SK-N-SH (cell line): ENCODE data around the gene KLC4. TPM values are rescaled to one million over a fixed set of nuclear protein-coding genes. Genes with fewer than 3 reads are reported as not detected.
A peak's percentile ranks its signal among the peaks of the same experiment; 100 is the strongest.

Experiments
- CTCF ChIA-PET: fragments of 300-600, 350-600 bp; formaldehyde crosslinking; extraction: SDS; loops from one replicate; lab custom pipeline; 2021; lab: Yijun Ruan, JAX
- POLR2A ChIA-PET: fragments of 350-600 bp; sonication (Branson Sonifier 250); formaldehyde crosslinking; extraction: SDS; loops from one replicate; lab custom pipeline; 2020; ENCODE audit warnings: antibody characterized with exemption, inconsistent platforms; lab: Yijun Ruan, JAX
- DNase-seq: peaks from one replicate; pipeline ENCODE4 v3.0.0; 2012
- H2AFZ ChIP-seq: fragments of 200-600 bp; sonication (generic); 2 replicates; pipeline ENCODE4 v1.8.1; 2016; ENCODE audit warnings: antibody characterized with exemption, mild to moderate bottlenecking, low read depth
- H3F3A ChIP-seq: fragments of 200-600 bp; sonication (generic); replicated peaks from 2 replicates; pipeline ENCODE3; 2016; ENCODE audit warnings: antibody characterized with exemption, mild to moderate bottlenecking; ENCODE audit not compliant: insufficient read depth
- H3K27ac ChIP-seq, 2 experiments: fragments of 200-500 bp in 1 of 2; fragments of 200-600 bp in 1 of 2; sonication (Bioruptor generic) in 1 of 2; sonication (generic), shearing (Covaris generic) in 1 of 2; 2 replicates each; pipeline versions ENCODE4 v1.5.1 to v1.6.1; 2014 to 2016; ENCODE audit warnings: low read depth in 2 of 2, inconsistent platforms in 1 of 2, low read length in 1 of 2, mild to moderate bottlenecking in 1 of 2, mixed read lengths in 1 of 2
- H3K27me3 ChIP-seq: fragments of 200-600 bp; sonication (generic), shearing (Covaris generic); 2 replicates; pipeline ENCODE4 v1.6.1; 2016; ENCODE audit warnings: mixed run types; ENCODE audit not compliant: insufficient read depth
- H3K36me3 ChIP-seq, 2 experiments: fragments of 200-500 bp in 1 of 2; fragments of 200-600 bp in 1 of 2; sonication (Bioruptor generic) in 1 of 2; sonication (generic) in 1 of 2; replicated peaks in 1 of 2; 2 replicates each; pipeline versions ENCODE3 to v1.5.1; 2014 to 2016; ENCODE audit warnings: low read length in 1 of 2, mild to moderate bottlenecking in 1 of 2; ENCODE audit not compliant: insufficient read depth in 2 of 2, control insufficient read depth in 1 of 2
- H3K4me1 ChIP-seq, 2 experiments: fragments of 200-500 bp in 1 of 2; fragments of 200-600 bp in 1 of 2; sonication (Bioruptor generic) in 1 of 2; sonication (generic), shearing (Covaris generic) in 1 of 2; 2 replicates each; pipeline versions ENCODE4 v1.5.1 to v1.6.1; 2014 to 2016; ENCODE audit warnings: low read depth in 1 of 2, low read length in 1 of 2, mixed run types in 1 of 2; ENCODE audit not compliant: insufficient read depth in 2 of 2, control insufficient read depth in 1 of 2
- H3K4me2 ChIP-seq: fragments of 200-600 bp; sonication (generic), shearing (Covaris generic); 2 replicates; pipeline ENCODE4 v1.6.1; 2017; ENCODE audit warnings: mixed run types
- H3K4me3 ChIP-seq, 2 experiments: fragments of 200-500 bp in 1 of 2; fragments of 200-600 bp in 1 of 2; sonication (Bioruptor generic) in 1 of 2; sonication (generic), shearing (Covaris generic) in 1 of 2; 2 replicates each; pipeline versions ENCODE4 v1.5.1 to v1.8.1; 2014 to 2016; ENCODE audit warnings: low read depth in 2 of 2, inconsistent platforms in 1 of 2, low read length in 1 of 2, mild to moderate bottlenecking in 1 of 2, mixed read lengths in 1 of 2, moderate library complexity in 1 of 2
- H3K79me2 ChIP-seq: fragments of 200-600 bp; sonication (generic); 2 replicates; pipeline ENCODE4 v1.8.1; 2017; ENCODE audit warnings: mild to moderate bottlenecking; ENCODE audit not compliant: insufficient read depth
- H3K9ac ChIP-seq: fragments of 200-600 bp; sonication (generic); 2 replicates; pipeline ENCODE4 v1.6.1; 2017; ENCODE audit warnings: mixed run types
- H3K9me2 ChIP-seq: fragments of 200-600 bp; sonication (generic); 2 replicates; pipeline ENCODE4 v1.6.1; 2017; ENCODE audit warnings: mixed run types
- H3K9me3 ChIP-seq: fragments of 200-600 bp; sonication (generic); 2 replicates; pipeline ENCODE4 v1.6.1; 2017; ENCODE audit warnings: mixed run types, mild to moderate bottlenecking, moderate library complexity
- H4K20me1 ChIP-seq: fragments of 200-600 bp; sonication (generic); 2 replicates; pipeline ENCODE4 v1.6.1; 2017; ENCODE audit warnings: mild to moderate bottlenecking, mixed run types; ENCODE audit not compliant: insufficient read depth
- EP300 ChIP-seq, 2 experiments: IDR thresholded peaks; 2 replicates each; pipeline versions ENCODE4 v1.4.0 to v1.6.1; 2012; ENCODE audit warnings: borderline replicate concordance in 1 of 2, low read depth in 1 of 2, low read length in 1 of 2
- FOXM1 ChIP-seq: IDR thresholded peaks from 2 replicates; pipeline ENCODE4 v1.4.0; 2012; ENCODE audit warnings: low read depth, mild to moderate bottlenecking
- GABPA ChIP-seq: IDR thresholded peaks from 2 replicates; pipeline ENCODE4 v1.4.0; 2012; ENCODE audit warnings: low read depth, mild to moderate bottlenecking
- GATA2 ChIP-seq: sonication (generic); formaldehyde crosslinking; IDR thresholded peaks from 2 replicates; pipeline ENCODE4 v1.5.0; 2020; ENCODE audit warnings: mild to moderate bottlenecking, missing genetic modification reagents
- NFIC ChIP-seq: IDR thresholded peaks from 2 replicates; pipeline ENCODE4 v1.4.0; 2012; ENCODE audit warnings: borderline replicate concordance
- NRF1 ChIP-seq: IDR thresholded peaks from 2 replicates; pipeline ENCODE4 v1.6.1; 2012; ENCODE audit warnings: low read depth, mild to moderate bottlenecking, low read length
- POLR2AphosphoS5 ChIP-seq: IDR thresholded peaks from 2 replicates; pipeline ENCODE4 v1.6.1; 2012; ENCODE audit warnings: low read depth, low read length
- RXRA ChIP-seq: IDR thresholded peaks from 2 replicates; pipeline ENCODE4 v1.4.0; 2012; ENCODE audit warnings: low read depth, mild to moderate bottlenecking, borderline replicate concordance
- SIN3A ChIP-seq: IDR thresholded peaks from 2 replicates; pipeline ENCODE4 v1.6.1; 2012; ENCODE audit warnings: low read depth, mild to moderate bottlenecking, low read length, moderate library complexity, borderline replicate concordance
- SMC3 ChIP-seq: IDR thresholded peaks from 2 replicates; pipeline ENCODE4 v1.6.1; 2012; ENCODE audit warnings: low read depth, low read length, improper control_type of control experiment
- YY1 ChIP-seq: IDR thresholded peaks from 2 replicates; pipeline ENCODE4 v1.4.0; 2012; ENCODE audit warnings: low read depth, mild to moderate bottlenecking
- WGBS: methylation state at CpG from one replicate; pipeline ENCODE4 v1.1.6; 2017; ENCODE audit warnings: low lambda C conversion rate; 5-methylcytosine and 5-hydroxymethylcytosine counted together
- polyA plus RNA-seq, 3 experiments: library from polyadenylated mRNA; depleted of rRNA; stranded (reverse); fragments of >200 nt; gene quantifications; 2 replicates each; pipeline ENCODE4 v1.2.3, GENCODE V29; 2012
- TF ChIP-seq, protein P1 (sequence below): fragments of 150-350 bp; IDR thresholded peaks from 2 replicates; pipeline ENCODE4 v1.6.1; 2016; ENCODE audit warnings: mild to moderate bottlenecking, low read depth, low read length
- TF ChIP-seq, protein P2 (sequence below): fragments of 150-350 bp; IDR thresholded peaks from 2 replicates; pipeline ENCODE4 v1.6.1; 2017; ENCODE audit warnings: antibody characterized with exemption, low read length, low read depth, borderline replicate concordance
- TF ChIP-seq, protein P3 (sequence below): IDR thresholded peaks from 2 replicates; pipeline ENCODE4 v1.4.0; 2012; ENCODE audit warnings: low read depth, borderline replicate concordance
- TF ChIP-seq, protein P4 (sequence below): fragments of 200-600 bp; sonication (generic); IDR thresholded peaks from 2 replicates; pipeline ENCODE4 v1.6.1; 2017; ENCODE audit warnings: antibody characterized with exemption, mild to moderate bottlenecking, moderate library complexity

The KLC4 gene
- polyA plus RNA-seq, 1 of the 3 experiments (the other 2 are of a cell fraction): 17.5 TPM

DNA sequence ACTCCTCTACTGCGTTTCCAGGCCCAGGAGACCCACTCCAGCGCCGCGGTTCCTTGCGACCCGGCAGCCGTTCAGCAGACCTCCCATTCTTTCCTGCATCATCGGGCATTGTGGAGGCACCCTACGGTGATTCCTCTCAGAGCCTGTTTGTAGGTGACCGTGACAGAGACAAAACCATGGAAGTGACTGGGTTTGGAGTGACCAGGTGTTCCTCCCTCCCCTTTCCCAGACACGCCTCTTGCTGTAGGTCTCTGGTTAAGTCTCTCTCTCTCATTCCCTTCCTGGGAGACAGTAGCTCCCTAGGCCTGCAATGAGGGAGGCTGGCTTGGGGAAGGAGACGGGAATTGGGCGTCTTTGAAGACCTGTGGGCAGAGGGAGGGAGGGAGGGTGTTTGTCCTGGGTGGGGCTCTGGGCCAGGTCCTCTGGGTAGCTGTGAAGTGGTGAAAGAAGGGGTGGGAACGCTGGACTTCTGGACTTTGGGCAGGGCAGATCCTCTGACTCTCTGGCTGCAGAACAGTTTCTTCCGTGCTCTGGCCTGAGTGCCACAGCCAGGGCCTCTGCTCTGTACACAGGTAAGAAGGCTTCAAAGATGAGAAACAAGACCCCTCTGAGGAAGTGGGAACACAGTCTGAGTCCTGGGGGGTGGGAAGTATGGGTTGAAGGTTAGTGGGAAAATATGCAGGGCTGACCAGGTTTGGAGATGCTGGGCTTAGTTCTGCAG lies 763 bp downstream of the KLC4 start:
- H2AFZ ChIP-seq: peak overlapping the region; percentile 85
- H3K4me1 ChIP-seq: peaks cover 0 to 14% of the 10 kb centered on the region in 2 experiments; a peak in 2 of 4 replicates
- TF ChIP-seq, protein P1, sequence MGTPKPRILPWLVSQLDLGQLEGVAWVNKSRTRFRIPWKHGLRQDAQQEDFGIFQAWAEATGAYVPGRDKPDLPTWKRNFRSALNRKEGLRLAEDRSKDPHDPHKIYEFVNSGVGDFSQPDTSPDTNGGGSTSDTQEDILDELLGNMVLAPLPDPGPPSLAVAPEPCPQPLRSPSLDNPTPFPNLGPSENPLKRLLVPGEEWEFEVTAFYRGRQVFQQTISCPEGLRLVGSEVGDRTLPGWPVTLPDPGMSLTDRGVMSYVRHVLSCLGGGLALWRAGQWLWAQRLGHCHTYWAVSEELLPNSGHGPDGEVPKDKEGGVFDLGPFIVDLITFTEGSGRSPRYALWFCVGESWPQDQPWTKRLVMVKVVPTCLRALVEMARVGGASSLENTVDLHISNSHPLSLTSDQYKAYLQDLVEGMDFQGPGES: no peak
- TF ChIP-seq, protein P2, sequence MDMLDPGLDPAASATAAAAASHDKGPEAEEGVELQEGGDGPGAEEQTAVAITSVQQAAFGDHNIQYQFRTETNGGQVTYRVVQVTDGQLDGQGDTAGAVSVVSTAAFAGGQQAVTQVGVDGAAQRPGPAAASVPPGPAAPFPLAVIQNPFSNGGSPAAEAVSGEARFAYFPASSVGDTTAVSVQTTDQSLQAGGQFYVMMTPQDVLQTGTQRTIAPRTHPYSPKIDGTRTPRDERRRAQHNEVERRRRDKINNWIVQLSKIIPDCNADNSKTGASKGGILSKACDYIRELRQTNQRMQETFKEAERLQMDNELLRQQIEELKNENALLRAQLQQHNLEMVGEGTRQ: no peak
- TF ChIP-seq POLR2AphosphoS5 (no peak), SMC3 (no peak), NFIC (no peak), RXRA (no peak), NRF1 (no peak), EP300 (IDR thresholded peaks at IDR 0.05; ENCODE audit: borderline replicate concordance in 1 of 2, low read depth in 1 of 2, low read length in 1 of 2) (no peak), GATA2 (CRISPR knock-in tag) (no peak), FOXM1 (no peak), SIN3A (no peak), GABPA (no peak), YY1 (no peak)
- TF ChIP-seq, protein P3, sequence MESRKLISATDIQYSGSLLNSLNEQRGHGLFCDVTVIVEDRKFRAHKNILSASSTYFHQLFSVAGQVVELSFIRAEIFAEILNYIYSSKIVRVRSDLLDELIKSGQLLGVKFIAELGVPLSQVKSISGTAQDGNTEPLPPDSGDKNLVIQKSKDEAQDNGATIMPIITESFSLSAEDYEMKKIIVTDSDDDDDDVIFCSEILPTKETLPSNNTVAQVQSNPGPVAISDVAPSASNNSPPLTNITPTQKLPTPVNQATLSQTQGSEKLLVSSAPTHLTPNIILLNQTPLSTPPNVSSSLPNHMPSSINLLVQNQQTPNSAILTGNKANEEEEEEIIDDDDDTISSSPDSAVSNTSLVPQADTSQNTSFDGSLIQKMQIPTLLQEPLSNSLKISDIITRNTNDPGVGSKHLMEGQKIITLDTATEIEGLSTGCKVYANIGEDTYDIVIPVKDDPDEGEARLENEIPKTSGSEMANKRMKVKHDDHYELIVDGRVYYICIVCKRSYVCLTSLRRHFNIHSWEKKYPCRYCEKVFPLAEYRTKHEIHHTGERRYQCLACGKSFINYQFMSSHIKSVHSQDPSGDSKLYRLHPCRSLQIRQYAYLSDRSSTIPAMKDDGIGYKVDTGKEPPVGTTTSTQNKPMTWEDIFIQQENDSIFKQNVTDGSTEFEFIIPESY: no peak
- TF ChIP-seq, protein P4, sequence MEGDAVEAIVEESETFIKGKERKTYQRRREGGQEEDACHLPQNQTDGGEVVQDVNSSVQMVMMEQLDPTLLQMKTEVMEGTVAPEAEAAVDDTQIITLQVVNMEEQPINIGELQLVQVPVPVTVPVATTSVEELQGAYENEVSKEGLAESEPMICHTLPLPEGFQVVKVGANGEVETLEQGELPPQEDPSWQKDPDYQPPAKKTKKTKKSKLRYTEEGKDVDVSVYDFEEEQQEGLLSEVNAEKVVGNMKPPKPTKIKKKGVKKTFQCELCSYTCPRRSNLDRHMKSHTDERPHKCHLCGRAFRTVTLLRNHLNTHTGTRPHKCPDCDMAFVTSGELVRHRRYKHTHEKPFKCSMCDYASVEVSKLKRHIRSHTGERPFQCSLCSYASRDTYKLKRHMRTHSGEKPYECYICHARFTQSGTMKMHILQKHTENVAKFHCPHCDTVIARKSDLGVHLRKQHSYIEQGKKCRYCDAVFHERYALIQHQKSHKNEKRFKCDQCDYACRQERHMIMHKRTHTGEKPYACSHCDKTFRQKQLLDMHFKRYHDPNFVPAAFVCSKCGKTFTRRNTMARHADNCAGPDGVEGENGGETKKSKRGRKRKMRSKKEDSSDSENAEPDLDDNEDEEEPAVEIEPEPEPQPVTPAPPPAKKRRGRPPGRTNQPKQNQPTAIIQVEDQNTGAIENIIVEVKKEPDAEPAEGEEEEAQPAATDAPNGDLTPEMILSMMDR: no peak
- no peak for DNase-seq
- peak overlapping the region; percentile 90 to 92 for H3K4me3 ChIP-seq
- no peaks in the 10 kb centered on the region for H3K27me3 ChIP-seq
- H3K27ac ChIP-seq: peak overlapping the region; percentile 63 to 86; a peak in 3 of 4 replicates
- H3K9me3 ChIP-seq: no peaks in the 10 kb centered on the region
- ChIA-PET POLR2A (interaction anchor here (1.0 to 2.7 kb wide), 3 partner anchors 17 to 170 kb away, joined by 4 to 9 read pairs (median 6); partner anchors contain the start of genes KLHDC3, MEA1 and PTK7), CTCF (interaction anchor here (1.0 to 2.7 kb wide), 5 partner anchors 10 to 93 kb away, joined by 3 to 14 read pairs (median 4); partner anchors contain the start of gene PTK7)
- peak overlapping the region; percentile 91 for H3K4me2 ChIP-seq
- H3F3A ChIP-seq: peaks cover 7% of the 10 kb centered on the region
- H3K9ac ChIP-seq: peak overlapping the region; percentile 91
- peaks cover 35% of the 10 kb centered on the region for H3K79me2 ChIP-seq
- WGBS: 29% methylated on average over 10 of the region's 15 CpGs
- peaks cover 7 to 14% of the 10 kb centered on the region in 2 experiments for H3K36me3 ChIP-seq
- H3K9me2 ChIP-seq: no peaks in the 10 kb centered on the region
- H4K20me1 ChIP-seq: no peaks in the 10 kb centered on the region
